Measurements from ENCODE around the gene KLKB1.

GRCh38 chr4:186285147-186285546, 57.8 kb downstream of the KLKB1 start:
- TF ChIP-seq ZNF121 (tag by site-specific recombination; IDR thresholded peaks at IDR 0.05) (no peak), TCF7L2 (IDR thresholded peaks at IDR 0.05; ENCODE audit: borderline replicate concordance, low read depth, low read length) (no peak), ZNF510 (tag by site-specific recombination; IDR thresholded peaks at IDR 0.05; ENCODE audit: insufficient replicate concordance) (no peak)

Measured in HEK293 (cell line).